Measurements from ENCODE around the gene AMMECR1L.

DNA sequence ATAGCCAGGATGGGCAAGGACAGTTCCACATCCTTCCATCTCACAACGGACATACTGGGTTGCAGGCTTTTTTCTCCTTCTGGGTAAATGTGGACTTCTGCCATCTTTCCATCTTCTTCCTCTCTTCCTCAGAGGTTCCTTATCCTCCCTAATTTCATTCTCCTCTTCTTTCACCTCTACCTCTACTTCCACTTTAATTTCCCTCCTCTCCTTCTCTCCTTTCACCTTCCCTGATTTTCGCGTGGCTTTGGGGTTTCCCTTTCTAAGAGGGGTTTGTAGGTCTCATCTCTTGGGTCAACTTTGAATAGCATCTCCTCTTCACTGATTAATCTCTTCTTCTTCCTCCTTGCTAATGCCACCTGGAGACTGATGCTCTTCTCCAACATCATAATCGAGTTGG is 44.9 kb downstream of the AMMECR1L start:
- TF ChIP-seq, protein P1, sequence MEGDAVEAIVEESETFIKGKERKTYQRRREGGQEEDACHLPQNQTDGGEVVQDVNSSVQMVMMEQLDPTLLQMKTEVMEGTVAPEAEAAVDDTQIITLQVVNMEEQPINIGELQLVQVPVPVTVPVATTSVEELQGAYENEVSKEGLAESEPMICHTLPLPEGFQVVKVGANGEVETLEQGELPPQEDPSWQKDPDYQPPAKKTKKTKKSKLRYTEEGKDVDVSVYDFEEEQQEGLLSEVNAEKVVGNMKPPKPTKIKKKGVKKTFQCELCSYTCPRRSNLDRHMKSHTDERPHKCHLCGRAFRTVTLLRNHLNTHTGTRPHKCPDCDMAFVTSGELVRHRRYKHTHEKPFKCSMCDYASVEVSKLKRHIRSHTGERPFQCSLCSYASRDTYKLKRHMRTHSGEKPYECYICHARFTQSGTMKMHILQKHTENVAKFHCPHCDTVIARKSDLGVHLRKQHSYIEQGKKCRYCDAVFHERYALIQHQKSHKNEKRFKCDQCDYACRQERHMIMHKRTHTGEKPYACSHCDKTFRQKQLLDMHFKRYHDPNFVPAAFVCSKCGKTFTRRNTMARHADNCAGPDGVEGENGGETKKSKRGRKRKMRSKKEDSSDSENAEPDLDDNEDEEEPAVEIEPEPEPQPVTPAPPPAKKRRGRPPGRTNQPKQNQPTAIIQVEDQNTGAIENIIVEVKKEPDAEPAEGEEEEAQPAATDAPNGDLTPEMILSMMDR (IDR thresholded peaks at IDR 0.05; ENCODE audit: insufficient read depth, low read length) = no peak
- TF ChIP-seq POLR2AphosphoS5 (IDR thresholded peaks at IDR 0.05; ENCODE audit: low read depth) (no peak), REST (IDR thresholded peaks at IDR 0.05; ENCODE audit: insufficient replicate concordance, low read depth) (no peak), SPI1 (IDR thresholded peaks at IDR 0.05; ENCODE audit: borderline replicate concordance, low read depth) (no peak), GABPA (IDR thresholded peaks at IDR 0.05; ENCODE audit: low read depth) (no peak)
